Measurements from ENCODE around the gene CCS.

- TF ChIP-seq EZH2 (IDR thresholded peaks at IDR 0.05), result no peak
- no peak for TF ChIP-seq POLR2AphosphoS5 (IDR thresholded peaks at IDR 0.05; ENCODE audit: borderline replicate concordance, low read depth, low read length)
These were observed 31.6 kb upstream of the CCS start for GRCh38 chr11:66561178-66561974.

All from SK-N-MC (cell line).